Transverse colon (tissue), 4 donors: Measurements from ENCODE around the gene ATXN10.

Experiments
- POLR2A ChIP-seq: fragments of 450-650 bp; IDR thresholded peaks from one replicate; pipeline ENCODE4 v1.6.1; 2016; ENCODE audit warnings: antibody characterized with exemption, mild to moderate bottlenecking, moderate library complexity
- POLR2AphosphoS5 ChIP-seq, 3 donors: sonication (generic); formaldehyde crosslinking; IDR thresholded peaks; one replicate each; pipeline ENCODE4 v1.6.1; 2016; ENCODE audit warnings: antibody characterized with exemption in 3 of 3
- TF ChIP-seq, protein P1 (sequence below), 5 experiments: fragments of 200-600 bp in 3 of 5; fragments of 450-650 bp in 2 of 5; sonication (generic) in 3 of 5; IDR thresholded peaks; 1 replicate in 2 of 5; 2 replicates in 3 of 5; pipeline ENCODE4 v1.5.1; 2016 to 2017; ENCODE audit warnings: antibody characterized with exemption in 5 of 5, inconsistent platforms in 3 of 5, mild to moderate bottlenecking in 2 of 5, moderate library complexity in 1 of 5

DNA sequence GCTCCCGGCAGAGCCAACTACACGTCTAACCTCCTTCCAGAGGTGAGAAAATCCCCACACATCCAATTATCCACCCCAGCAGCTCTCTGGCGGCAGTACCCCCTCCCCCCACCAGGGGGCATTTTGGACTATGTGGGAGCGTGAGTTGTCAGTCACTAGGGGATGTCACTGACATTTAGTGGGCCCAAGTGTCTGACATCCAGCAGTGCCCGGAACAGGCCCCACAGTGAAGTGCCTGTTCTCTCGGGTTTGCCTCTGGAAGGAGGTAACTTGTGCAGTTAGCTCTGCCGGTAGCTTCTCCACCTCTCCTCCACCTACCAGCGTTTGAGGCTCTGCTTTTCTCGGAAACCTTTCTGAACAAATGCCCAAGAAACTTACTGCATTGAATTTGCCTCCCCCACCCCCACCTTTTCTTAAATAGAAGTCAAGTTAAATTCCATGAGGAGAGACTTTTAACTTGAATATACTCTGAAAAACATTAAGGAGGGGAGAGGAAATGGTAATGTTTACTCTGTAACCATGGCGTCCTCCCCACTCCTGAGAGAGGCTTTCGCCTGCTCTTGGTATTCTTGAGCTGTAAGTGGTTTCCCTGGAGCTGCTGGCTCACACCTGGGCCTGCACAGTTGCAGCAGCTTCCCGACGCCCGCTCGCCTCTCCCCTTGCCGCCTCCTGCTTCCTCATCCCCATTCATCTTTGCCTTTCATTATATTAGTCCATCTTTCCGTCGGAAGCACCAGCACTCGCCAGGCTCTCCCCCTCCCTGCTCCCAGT is 192.5 kb downstream of the ATXN10 start:
- no peak for TF ChIP-seq POLR2A
- TF ChIP-seq, protein P1, sequence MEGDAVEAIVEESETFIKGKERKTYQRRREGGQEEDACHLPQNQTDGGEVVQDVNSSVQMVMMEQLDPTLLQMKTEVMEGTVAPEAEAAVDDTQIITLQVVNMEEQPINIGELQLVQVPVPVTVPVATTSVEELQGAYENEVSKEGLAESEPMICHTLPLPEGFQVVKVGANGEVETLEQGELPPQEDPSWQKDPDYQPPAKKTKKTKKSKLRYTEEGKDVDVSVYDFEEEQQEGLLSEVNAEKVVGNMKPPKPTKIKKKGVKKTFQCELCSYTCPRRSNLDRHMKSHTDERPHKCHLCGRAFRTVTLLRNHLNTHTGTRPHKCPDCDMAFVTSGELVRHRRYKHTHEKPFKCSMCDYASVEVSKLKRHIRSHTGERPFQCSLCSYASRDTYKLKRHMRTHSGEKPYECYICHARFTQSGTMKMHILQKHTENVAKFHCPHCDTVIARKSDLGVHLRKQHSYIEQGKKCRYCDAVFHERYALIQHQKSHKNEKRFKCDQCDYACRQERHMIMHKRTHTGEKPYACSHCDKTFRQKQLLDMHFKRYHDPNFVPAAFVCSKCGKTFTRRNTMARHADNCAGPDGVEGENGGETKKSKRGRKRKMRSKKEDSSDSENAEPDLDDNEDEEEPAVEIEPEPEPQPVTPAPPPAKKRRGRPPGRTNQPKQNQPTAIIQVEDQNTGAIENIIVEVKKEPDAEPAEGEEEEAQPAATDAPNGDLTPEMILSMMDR (IDR thresholded peaks at IDR 0.05): peak; percentile 69 to 94 (median 82)
- no peak for TF ChIP-seq POLR2AphosphoS5 (IDR thresholded peaks at IDR 0.05)
